Tibial nerve (tissue), 3 donors: ENCODE measurements around the gene DUOX2.

Experiments used
- POLR2A ChIP-seq, 2 donors: fragments of 450-650 bp; IDR thresholded peaks; one replicate each; pipeline ENCODE4 v1.6.1; 2017; ENCODE audit warnings: antibody characterized with exemption in 2 of 2, mild to moderate bottlenecking in 2 of 2, moderate library complexity in 2 of 2
- TF ChIP-seq, protein P1 (sequence below), 5 experiments: fragments of 200-600 bp in 3 of 5; fragments of 450-650 bp in 2 of 5; sonication (generic) in 3 of 5; IDR thresholded peaks; one replicate each; pipeline ENCODE4 v1.5.1; 2016 to 2019; ENCODE audit warnings: antibody characterized with exemption in 5 of 5, mild to moderate bottlenecking in 3 of 5, moderate library complexity in 2 of 5

DNA sequence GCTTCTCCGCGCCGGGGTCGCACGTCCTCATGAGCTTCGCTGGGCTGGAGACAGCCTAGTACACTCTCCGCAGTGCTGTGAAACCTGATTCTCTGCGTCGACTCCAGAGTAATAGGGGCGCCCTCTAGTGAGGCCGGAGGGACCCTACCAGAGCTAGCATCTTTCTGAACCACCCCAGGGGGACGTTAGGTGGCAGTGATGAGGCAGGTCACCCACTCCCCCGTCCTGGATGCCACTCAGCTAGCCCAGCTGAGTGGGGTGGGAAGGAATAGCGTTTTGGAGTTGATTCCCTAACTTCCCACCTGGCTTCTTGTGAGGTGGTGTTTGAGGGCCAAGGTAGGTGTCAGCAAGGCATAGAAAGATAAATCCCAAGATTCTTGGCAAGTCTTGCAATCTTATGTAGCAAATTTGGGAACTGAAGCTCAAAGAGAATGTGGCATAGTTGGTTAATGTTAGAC, 4.2 kb upstream of the DUOX2 start:
- TF ChIP-seq, protein P1, sequence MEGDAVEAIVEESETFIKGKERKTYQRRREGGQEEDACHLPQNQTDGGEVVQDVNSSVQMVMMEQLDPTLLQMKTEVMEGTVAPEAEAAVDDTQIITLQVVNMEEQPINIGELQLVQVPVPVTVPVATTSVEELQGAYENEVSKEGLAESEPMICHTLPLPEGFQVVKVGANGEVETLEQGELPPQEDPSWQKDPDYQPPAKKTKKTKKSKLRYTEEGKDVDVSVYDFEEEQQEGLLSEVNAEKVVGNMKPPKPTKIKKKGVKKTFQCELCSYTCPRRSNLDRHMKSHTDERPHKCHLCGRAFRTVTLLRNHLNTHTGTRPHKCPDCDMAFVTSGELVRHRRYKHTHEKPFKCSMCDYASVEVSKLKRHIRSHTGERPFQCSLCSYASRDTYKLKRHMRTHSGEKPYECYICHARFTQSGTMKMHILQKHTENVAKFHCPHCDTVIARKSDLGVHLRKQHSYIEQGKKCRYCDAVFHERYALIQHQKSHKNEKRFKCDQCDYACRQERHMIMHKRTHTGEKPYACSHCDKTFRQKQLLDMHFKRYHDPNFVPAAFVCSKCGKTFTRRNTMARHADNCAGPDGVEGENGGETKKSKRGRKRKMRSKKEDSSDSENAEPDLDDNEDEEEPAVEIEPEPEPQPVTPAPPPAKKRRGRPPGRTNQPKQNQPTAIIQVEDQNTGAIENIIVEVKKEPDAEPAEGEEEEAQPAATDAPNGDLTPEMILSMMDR (IDR thresholded peaks at IDR 0.05): peak; percentile 86 to 98 (median 91)
- no peak for TF ChIP-seq POLR2A (IDR thresholded peaks at IDR 0.05)
